GM19395 (cell line): ENCODE measurements around the gene ARAP2.

Source experiments
- ATAC-seq: cut with Tn5 transposase; IDR thresholded peaks from one replicate; pipeline ENCODE4 v1.9.1; 2021; ENCODE audit warnings: mild to moderate bottlenecking, moderate library complexity; ENCODE audit not compliant: unreplicated experiment

ARAP2 gene

GRCh38 chr4:36046026-36046425 is 198.3 kb downstream of the ARAP2 start:
- no peak for ATAC-seq

GRCh38 chr4:36043901-36044300 is 200.4 kb downstream of the ARAP2 start:
- ATAC-seq = no peak

GRCh38 chr4:36043241-36043640 is 201.1 kb downstream of the ARAP2 start:
- no peak for ATAC-seq

- no peak for ATAC-seq
Observed at GRCh38 chr4:36042122-36042970, 202.0 kb downstream of the ARAP2 start.

- ATAC-seq = no peak
Observed at GRCh38 chr4:36041340-36041739, 203.0 kb downstream of the ARAP2 start.

GRCh38 chr4:36039026-36039425 is 205.3 kb downstream of the ARAP2 start:
- ATAC-seq = no peak

- ATAC-seq = no peak
Observed at GRCh38 chr4:36038491-36038890, 205.8 kb downstream of the ARAP2 start.

GRCh38 chr4:36037127-36037526 is 207.2 kb downstream of the ARAP2 start:
- no peak for ATAC-seq

- ATAC-seq = no peak
Observed at GRCh38 chr4:36029951-36030350, 214.4 kb downstream of the ARAP2 start.

- ATAC-seq = no peak
Observed at GRCh38 chr4:36027203-36027602, 217.1 kb downstream of the ARAP2 start.

- ATAC-seq = no peak
Observed at GRCh38 chr4:36026348-36026880, 217.9 kb downstream of the ARAP2 start.

GRCh38 chr4:36024901-36025660 is 219.2 kb downstream of the ARAP2 start:
- no peak for ATAC-seq

- ATAC-seq = no peak
Observed at GRCh38 chr4:36020351-36020750, 224.0 kb downstream of the ARAP2 start.
